Smooth muscle cell (in vitro differentiated cells): ENCODE measurements around the gene RNF26. TPM values are rescaled to one million over a fixed set of nuclear protein-coding genes. Genes with fewer than 3 reads are reported as not detected.

Experiments used
- DNase-seq: peaks from one replicate; lab custom pipeline; 2025; ENCODE audit not compliant: unreplicated experiment; lab: John Stamatoyannopoulos, UW
- H2AFZ ChIP-seq: fragments of 200-600 bp; sonication (generic); 2 replicates; pipeline ENCODE4 v1.6.0; 2016; ENCODE audit warnings: antibody characterized with exemption, low read depth, mild to moderate bottlenecking
- H3F3A ChIP-seq: fragments of 200-600 bp; sonication (generic); 2 replicates; pipeline ENCODE4 v1.6.0; 2017; ENCODE audit warnings: antibody characterized with exemption, low read depth
- H3K27ac ChIP-seq: fragments of 200-600 bp; sonication (generic); 2 replicates; pipeline ENCODE4 v1.5.1; 2016; ENCODE audit warnings: low read depth, mild to moderate bottlenecking
- H3K27me3 ChIP-seq: fragments of 200-600 bp; sonication (generic); 2 replicates; pipeline ENCODE4 v1.6.1; 2016; ENCODE audit warnings: low read depth, mild to moderate bottlenecking
- H3K36me3 ChIP-seq: fragments of 200-600 bp; sonication (generic); 2 replicates; pipeline ENCODE4 v1.5.1; 2016; ENCODE audit warnings: low read depth
- H3K4me1 ChIP-seq: fragments of 200-600 bp; sonication (generic); 2 replicates; pipeline ENCODE4 v1.5.1; 2016; ENCODE audit warnings: low read depth
- H3K4me2 ChIP-seq: fragments of 200-600 bp; sonication (generic); 2 replicates; pipeline ENCODE4 v1.6.0; 2016; ENCODE audit warnings: mild to moderate bottlenecking
- H3K4me3 ChIP-seq: fragments of 200-600 bp; sonication (generic); 2 replicates; pipeline ENCODE4 v1.5.1; 2016; ENCODE audit warnings: mild to moderate bottlenecking
- H3K79me2 ChIP-seq: fragments of 200-600 bp; sonication (generic); 2 replicates; pipeline ENCODE4 v1.6.0; 2016; ENCODE audit warnings: low read depth, mild to moderate bottlenecking
- H3K9ac ChIP-seq: fragments of 200-600 bp; sonication (generic); 2 replicates; pipeline ENCODE4 v1.6.0; 2016; ENCODE audit warnings: low read depth
- H3K9me3 ChIP-seq: fragments of 200-600 bp; sonication (generic); replicated peaks from 2 replicates; pipeline ENCODE4 v1.5.1; 2016; ENCODE audit warnings: low read depth
- H4K20me1 ChIP-seq: fragments of 200-600 bp; sonication (generic); 2 replicates; pipeline ENCODE4 v1.6.0; 2016; ENCODE audit warnings: low read depth
- WGBS: methylation state at CpG from one replicate; pipeline ENCODE4 v1.1.7; 2016; ENCODE audit warnings: low lambda C conversion rate; 5-methylcytosine and 5-hydroxymethylcytosine counted together
- polyA plus RNA-seq: library from polyadenylated mRNA; unstranded; fragments of >200 nt; fragmentation: Nextera tagmentation; extraction: Ambion mirVana; gene quantifications from 2 replicates; pipeline ENCODE4 v1.2.1, GENCODE V29; 2016
- total RNA-seq: library from RNA; depleted of rRNA; stranded (reverse); fragments of >200 nt; gene quantifications from 2 replicates; pipeline ENCODE4 v1.2.3, GENCODE V29; 2014
- TF ChIP-seq, protein P1 (sequence below): fragments of 200-600 bp; sonication (generic); IDR thresholded peaks from 2 replicates; pipeline ENCODE4 v1.5.1; 2017; ENCODE audit warnings: borderline replicate concordance, mild to moderate bottlenecking, antibody characterized with exemption; ENCODE audit not compliant: insufficient read depth, poor library complexity, severe bottlenecking

The RNF26 gene
- total and polyA plus RNA-seq, 2 experiments from 2014 or later = 14.6 to 63.1 TPM

- Histone ChIP-seq H3K79me2 (peaks cover 14% of the 10 kb centered on the region), H3K4me2 (peak overlapping the region; percentile 83), H3K9ac (no peak overlapping the region), H3K27ac (no peak overlapping the region), H3K4me1 (peaks cover 52% of the 10 kb centered on the region), H3F3A (peaks cover 13% of the 10 kb centered on the region), H2AFZ (no peak overlapping the region), H3K36me3 (no peaks in the 10 kb centered on the region), H4K20me1 (no peaks in the 10 kb centered on the region), H3K4me3 (no peak overlapping the region), H3K27me3 (peaks cover 9% of the 10 kb centered on the region), H3K9me3 (no peaks in the 10 kb centered on the region)
- WGBS = 93% methylated on average over 30 of the region's 30 CpGs
- DNase-seq = no peak
- TF ChIP-seq, protein P1, sequence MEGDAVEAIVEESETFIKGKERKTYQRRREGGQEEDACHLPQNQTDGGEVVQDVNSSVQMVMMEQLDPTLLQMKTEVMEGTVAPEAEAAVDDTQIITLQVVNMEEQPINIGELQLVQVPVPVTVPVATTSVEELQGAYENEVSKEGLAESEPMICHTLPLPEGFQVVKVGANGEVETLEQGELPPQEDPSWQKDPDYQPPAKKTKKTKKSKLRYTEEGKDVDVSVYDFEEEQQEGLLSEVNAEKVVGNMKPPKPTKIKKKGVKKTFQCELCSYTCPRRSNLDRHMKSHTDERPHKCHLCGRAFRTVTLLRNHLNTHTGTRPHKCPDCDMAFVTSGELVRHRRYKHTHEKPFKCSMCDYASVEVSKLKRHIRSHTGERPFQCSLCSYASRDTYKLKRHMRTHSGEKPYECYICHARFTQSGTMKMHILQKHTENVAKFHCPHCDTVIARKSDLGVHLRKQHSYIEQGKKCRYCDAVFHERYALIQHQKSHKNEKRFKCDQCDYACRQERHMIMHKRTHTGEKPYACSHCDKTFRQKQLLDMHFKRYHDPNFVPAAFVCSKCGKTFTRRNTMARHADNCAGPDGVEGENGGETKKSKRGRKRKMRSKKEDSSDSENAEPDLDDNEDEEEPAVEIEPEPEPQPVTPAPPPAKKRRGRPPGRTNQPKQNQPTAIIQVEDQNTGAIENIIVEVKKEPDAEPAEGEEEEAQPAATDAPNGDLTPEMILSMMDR = no peak
These were observed 1.6 kb downstream of the RNF26 start for GRCh38 chr11:119335655-119336543.

GRCh38 chr11:119336744-119337469, 2.6 kb downstream of the RNF26 start:
- H2AFZ ChIP-seq = no peak overlapping the region
- H3K4me1 ChIP-seq = peaks cover 52% of the 10 kb centered on the region
- no peaks in the 10 kb centered on the region for H3K9me3 ChIP-seq
- H3K79me2 ChIP-seq = peaks cover 14% of the 10 kb centered on the region
- DNase-seq = no peak
- no peak overlapping the region for H3K4me3 ChIP-seq
- H3K27ac ChIP-seq = peak overlapping the region; percentile 71
- WGBS = 95% methylated on average over 9 of the region's 9 CpGs
- no peaks in the 10 kb centered on the region for H3K36me3 ChIP-seq
- peak overlapping the region; percentile 98 for H3K4me2 ChIP-seq
- H3K27me3 ChIP-seq = peaks cover 19% of the 10 kb centered on the region
- H4K20me1 ChIP-seq = no peaks in the 10 kb centered on the region
- no peak overlapping the region for H3K9ac ChIP-seq
- H3F3A ChIP-seq = peaks cover 13% of the 10 kb centered on the region
- TF ChIP-seq, protein P1 = no peak

GRCh38 chr11:119337581-119338317, 3.4 kb downstream of the RNF26 start:
- H3K4me2 ChIP-seq = peak overlapping the region; percentile 98
- no peak overlapping the region for H3K9ac ChIP-seq
- H3K27me3 ChIP-seq = peaks cover 26% of the 10 kb centered on the region
- H3K27ac ChIP-seq = peak overlapping the region; percentile 71
- H3F3A ChIP-seq = peaks cover 13% of the 10 kb centered on the region
- H2AFZ ChIP-seq = no peak overlapping the region
- H3K4me3 ChIP-seq = peak overlapping the region; percentile 66
- H3K79me2 ChIP-seq = peaks cover 14% of the 10 kb centered on the region
- 6% methylated on average over 8 of the region's 9 CpGs for WGBS
- DNase-seq = peak; percentile 63
- no peaks in the 10 kb centered on the region for H3K36me3 ChIP-seq
- TF ChIP-seq, protein P1 = no peak
- H4K20me1 ChIP-seq = no peaks in the 10 kb centered on the region
- no peaks in the 10 kb centered on the region for H3K9me3 ChIP-seq
- H3K4me1 ChIP-seq = peaks cover 50% of the 10 kb centered on the region
